Measurements from ENCODE around the gene GFRAL.

DNA sequence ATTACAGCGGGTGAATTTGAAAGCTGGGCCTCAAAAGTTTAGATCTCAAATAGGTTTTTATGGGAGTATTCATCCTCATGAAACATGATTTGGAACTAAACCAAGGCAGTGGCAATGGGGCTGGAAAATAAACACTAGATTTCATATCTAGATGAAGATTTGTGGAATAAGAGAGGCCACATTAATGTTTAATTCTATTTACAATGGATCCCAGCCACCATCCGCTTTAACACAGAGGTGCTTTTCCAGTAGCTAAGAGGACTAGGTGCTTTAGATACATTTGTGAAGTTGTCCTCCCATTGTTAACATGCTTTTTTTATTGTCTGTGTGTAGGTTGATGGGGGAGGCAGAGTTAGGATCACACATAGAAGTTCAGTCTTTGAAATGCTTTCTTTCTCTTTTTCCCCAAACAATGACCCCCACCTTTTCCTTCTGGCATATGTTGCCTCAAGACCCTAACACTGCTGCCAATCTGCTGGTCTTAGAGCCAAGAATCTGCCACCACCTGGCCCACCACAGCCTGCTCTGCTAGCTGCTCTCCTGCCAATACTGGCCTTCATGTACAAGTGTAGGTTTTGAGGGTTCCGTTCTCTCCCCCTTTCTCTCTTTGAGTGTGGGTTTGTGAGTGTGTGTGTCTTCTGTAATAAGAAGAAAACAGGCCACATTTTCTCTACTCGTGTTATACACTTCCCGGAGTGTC lies 27.8 kb upstream of the GFRAL start:
- TF ChIP-seq CTCF (IDR thresholded peaks at IDR 0.05) (no peak), POLR2A (IDR thresholded peaks at IDR 0.05) (no peak)
